Effector CD8-positive, alpha-beta T cell (primary cell): ENCODE data around the gene GJB2.

ENCODE experiments used
- DNase-seq: peaks from one replicate; lab custom pipeline; 2025; lab: John Stamatoyannopoulos, UW
- total RNA-seq, 4 experiments: gene quantifications; one replicate each; lab custom pipeline; 2026; lab: John Stamatoyannopoulos, UW

GJB2 gene
- total RNA-seq: 0 to 5.1 (median 0) reads per million in 4 experiments

GRCh38 chr13:20192836-20193161 is at the start of gene GJB2:
Gene GJB2, minus strand, starts transcription at chr13:20192938. Its CDS starts 3,357 bp downstream, at chr13:20189581.
- no peak for DNase-seq

DNA sequence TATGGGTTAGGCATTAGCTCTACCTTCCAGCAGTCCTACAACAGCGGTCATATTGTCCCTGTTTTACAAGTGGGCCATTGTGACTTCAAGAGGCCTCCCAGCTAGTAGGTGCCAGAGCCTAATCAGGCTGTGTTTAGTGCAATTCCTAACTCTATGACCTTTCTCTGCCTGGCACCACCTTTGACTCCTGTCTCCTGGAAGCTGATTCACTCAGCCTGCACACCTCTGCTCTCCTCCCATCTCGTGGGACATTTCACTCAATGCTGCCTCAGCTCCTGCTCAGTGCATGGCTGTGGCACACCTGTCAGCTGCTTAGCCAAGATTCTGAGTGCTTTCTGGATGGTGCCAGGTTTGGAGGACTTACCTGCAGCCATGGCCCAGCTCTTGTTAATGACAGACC is 48.9 kb upstream of the GJB2 start:
- no peak for DNase-seq

- DNase-seq: no peak
Observed at GRCh38 chr13:20239748-20240147, 47.0 kb upstream of the GJB2 start.

GRCh38 chr13:20232556-20233277 is 40.0 kb upstream of the GJB2 start:
- DNase-seq: no peak

- DNase-seq: no peak
Observed at GRCh38 chr13:20231839-20232555, 39.3 kb upstream of the GJB2 start, which contains the start of gene GJB6. Gene GJB6, minus strand, starts transcription at chr13:20232319. Its CDS starts 8,839 bp downstream, at chr13:20223480.

DNA sequence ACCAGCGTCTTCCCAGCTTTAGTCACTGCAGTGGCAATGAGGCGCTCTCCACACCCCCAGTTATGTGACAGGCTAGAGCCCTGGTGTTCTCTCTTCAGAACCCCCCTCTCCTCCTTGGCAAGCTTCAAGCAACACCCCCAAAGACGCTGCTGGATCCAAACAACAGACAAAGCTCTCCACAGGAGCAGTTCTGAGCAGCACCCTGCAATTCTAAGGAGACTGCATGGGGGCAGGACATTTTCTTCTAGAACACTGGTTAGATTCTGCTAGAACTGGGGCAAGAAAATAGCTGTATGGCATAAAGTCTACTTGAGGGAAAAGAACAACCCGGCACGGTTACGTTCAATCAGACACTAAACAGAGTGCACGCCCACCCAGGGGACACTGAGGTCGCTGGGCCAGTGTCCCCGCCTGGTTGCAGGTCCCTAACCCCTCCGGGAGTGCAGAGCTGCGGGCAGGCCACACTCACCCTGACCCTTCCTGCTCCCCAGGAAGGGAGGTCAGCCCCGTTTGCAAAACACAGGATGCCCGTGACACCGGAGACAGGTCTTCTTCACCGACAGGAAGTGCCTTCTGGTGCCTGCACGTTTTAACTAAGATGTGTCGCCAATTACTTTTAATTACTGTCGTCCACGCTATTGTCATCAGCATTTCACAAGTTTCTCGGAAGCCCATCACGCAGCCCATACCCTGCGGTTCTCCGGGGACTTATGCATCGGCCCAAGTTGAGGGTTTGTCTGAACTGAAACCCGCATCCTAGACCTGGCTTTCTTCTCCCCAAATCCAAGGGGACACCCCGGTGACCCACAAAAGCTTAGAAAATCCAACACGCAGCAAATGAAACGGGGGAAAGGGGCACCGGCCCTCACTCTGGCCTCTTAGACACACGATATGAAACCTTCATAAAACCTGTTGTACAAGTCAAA is 38.4 kb upstream of the GJB2 start:
- no peak for DNase-seq

GRCh38 chr13:20227730-20228129 is 35.0 kb upstream of the GJB2 start:
- no peak for DNase-seq

DNA sequence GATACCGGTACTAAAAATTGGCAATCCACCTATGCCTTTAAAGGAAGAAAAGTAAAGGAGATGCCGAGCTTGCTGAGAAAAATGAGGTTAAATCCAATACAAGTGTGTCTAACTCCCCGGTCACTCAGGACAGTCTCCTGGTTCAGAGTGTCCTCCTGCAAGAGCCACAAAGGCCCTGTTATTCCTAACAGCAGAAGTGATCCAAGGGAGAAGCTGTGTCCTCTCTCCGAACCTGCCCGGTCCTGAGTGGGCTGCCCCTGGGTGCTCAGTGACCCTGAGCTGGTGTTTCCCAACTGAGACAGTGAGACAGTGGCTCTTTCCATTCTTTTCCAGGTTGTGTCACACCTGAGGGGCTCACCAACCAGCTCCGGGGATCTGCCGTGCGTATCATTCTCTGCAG is 34.5 kb upstream of the GJB2 start:
- no peak for DNase-seq

GRCh38 chr13:20222553-20222952 is 29.8 kb upstream of the GJB2 start:
- DNase-seq: no peak

- no peak for DNase-seq
Observed at GRCh38 chr13:20221772-20222171, 29.0 kb upstream of the GJB2 start.

GRCh38 chr13:20219577-20219976 is 26.8 kb upstream of the GJB2 start:
- no peak for DNase-seq

DNA sequence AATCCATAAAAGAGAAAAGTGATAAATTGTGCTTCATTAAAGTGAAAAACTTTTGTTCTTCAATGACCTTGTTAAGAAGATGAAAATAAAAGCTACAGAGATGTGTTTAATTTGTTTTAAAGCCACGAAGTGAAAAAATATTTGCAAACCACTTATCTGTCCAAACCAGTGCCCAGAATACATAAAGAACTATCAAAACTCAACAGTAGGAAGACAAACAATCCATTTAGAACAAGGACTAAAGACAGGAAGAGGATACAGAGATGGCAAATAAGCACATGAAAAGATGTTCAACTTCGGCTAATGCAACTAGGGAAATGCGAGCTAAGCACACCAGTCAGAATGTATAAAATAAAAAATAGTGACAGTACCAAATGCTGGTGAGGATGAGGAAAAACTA is 24.4 kb upstream of the GJB2 start:
- no peak for DNase-seq

DNA sequence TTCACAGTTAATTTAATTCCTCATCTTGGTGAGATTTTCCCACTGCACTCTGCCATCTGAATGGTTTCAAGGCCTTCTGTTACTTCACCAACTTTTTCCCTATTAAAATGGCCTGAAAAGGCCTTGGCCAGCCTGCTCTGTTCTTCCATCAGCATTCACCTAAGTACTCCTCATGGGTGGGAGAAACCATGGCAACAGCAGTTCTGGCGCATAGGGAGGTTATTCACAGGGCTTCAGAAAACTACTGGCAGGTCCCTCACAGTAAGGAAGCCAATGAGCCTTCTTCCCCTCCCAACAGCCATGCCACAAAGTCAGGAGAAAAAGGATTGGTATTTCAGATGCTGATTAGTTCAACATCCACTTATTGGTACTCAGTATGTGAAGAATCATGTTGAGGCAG is 17.2 kb upstream of the GJB2 start:
- no peak for DNase-seq

DNA sequence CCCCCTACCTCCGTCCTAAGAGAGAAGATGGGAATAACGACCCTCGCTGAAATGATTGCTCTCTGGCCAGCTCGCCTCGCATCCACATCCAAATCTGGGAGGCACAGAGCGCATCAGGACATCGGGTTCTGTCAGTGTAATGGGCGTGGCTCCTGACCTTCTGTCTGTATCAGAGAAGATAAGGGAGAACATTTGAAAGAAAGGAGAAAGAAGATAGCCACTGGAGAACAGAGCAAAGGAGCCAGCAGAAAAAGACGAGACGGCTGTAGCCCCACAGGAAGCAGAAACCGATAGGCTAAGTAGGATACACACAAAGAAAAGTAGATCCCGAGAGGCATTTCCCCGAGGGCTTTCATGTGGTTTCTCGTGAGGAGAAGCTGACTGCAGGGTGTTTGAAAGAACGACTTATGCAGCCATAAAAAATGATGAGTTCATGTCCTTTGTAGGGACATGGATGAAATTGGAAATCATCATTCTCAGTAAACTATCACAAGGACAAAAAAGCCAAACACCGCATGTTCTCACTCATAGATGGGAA is 14.0 kb upstream of the GJB2 start:
- DNase-seq: no peak

DNA sequence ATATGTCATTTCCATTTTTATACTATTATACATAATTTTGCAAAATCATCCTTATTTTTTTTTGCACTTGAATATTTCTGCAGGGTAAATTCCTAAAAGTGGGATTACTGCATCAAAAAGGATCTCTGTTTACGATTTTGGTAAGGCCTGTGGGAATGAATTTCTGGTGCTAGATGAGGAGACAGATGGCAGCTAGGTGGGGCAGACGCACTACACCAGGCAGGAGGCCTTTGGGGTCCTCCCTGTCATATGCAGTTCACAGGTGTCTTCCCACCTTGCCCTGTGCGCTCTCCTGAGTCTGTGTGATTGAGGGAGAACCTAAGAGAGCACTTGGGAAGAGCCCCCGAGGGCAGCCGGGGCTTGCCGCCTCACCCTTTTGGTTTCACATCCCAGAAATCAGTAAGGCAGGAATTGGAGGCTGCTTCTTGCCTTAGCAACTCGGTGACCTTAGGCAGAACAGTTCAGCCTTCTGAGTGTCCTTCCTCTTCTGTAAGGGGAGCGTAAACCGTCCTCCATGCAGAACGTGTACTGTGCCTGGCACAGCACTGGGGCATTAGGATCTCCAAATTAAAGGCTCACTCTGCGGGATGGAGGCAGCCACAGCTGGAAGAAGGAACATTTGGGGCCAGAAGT is 13.4 kb upstream of the GJB2 start:
- no peak for DNase-seq

- no peak for DNase-seq
Observed at GRCh38 chr13:20198781-20199180, 6.0 kb upstream of the GJB2 start.

DNA sequence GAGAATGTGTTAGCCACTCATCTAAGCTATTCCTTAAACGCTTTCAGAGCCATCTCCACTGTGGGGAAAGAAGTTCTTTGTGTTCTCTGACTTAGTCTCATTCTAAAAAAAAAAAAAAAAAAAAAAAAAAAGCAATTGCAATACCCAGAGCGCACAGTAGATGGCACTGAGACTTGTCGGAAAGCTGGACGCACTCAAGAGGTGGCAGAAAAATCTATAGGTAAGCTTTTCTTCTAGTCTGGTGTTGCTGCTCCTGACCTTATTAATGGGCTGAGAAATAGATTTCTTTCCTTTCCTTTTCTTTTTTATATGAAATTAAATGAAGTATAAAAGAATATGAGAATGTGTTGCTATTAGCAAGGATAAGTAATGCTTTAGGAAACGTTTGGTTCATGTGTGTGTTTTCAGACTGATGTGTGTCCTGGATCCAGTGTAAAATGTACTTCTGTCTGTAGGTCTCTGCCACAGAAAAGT is 4.7 kb upstream of the GJB2 start:
- DNase-seq: no peak

DNA sequence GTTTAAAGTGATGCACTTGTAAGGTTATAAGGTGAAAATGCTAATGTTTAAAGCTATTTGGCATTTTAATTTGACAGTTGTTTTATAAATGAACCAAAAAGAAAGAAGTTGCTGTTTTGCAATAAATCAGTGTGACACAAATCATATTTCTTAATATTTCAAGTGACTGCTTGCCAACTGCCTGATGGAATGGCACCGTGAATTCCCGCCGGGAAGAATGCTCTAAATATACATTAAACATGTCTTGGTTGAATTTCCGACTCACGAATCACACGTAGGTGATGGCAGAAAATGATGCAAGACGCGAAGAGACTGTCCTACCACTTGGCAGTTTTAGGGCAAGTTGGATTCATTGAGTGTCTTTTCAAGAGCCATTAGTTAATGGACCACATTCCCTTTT is 3.1 kb upstream of the GJB2 start:
- no peak for DNase-seq

- no peak for DNase-seq
Observed at GRCh38 chr13:20193907-20194631, 1.3 kb upstream of the GJB2 start.

DNA sequence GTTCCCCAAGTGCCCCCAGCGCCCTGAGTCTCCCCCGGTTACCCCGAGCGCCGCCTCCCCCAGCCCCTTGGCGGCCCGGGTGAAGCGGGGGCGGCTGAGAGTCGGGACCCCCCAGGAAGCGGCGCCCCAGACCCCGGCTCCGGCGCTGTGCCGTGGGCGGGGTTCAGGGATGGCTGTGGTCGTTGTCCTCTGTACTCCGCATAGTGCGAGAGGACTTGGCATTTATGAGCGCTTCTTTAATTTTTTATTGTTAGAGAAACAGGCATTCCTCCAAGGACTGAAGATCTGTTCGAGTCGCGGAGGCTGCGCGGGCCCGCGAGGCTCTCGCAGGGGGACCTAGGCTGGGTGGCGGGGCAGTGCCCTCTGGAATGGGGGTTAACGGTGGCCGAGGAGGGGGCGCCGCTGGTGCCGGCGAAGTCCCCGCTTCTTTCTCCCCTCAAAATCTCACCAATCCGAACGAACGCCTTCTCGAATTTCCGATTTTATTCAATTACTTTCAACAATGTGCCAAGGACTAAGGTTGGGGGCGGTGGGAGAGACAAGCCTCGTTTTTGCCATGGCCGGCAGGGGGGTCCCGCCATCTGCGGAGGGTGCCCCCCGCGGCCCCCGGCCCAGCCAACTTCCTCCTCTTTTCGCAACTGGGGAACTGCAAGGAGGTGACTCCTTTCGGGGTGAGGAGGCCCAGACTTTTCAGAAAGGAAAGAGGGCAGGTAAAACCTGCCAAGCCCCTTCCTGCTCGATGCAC is 596 bp upstream of the GJB2 start:
- no peak for DNase-seq
